ENCODE measurements around the gene ATG3.

The ATG3 gene

GRCh38 chr3:112561734-112562529 lies at the start of gene ATG3, which contains the start of gene SLC35A5:
TSS of gene ATG3 (minus strand) at chr3:112561962. CDS start at chr3:112561528, 434 bp downstream.
TSS of gene SLC35A5 (plus strand) at chr3:112562045. CDS start at chr3:112563404, 1,359 bp downstream.
- peak; percentile 87 to 99 for DNase-seq

- DNase-seq = no peak
Measured at GRCh38 chr3:112610121-112610520, 48.4 kb upstream of the ATG3 start.

- DNase-seq = no peak
Measured at GRCh38 chr3:112607863-112608262, 46.1 kb upstream of the ATG3 start.

- no peak for DNase-seq
Measured at GRCh38 chr3:112606098-112606497, 44.3 kb upstream of the ATG3 start.

- no peak for DNase-seq
Measured at GRCh38 chr3:112605285-112605684, 43.5 kb upstream of the ATG3 start.

GRCh38 chr3:112604536-112604935 lies 42.8 kb upstream of the ATG3 start:
- DNase-seq = no peak

- DNase-seq = no peak
Measured at GRCh38 chr3:112602217-112602838, 40.6 kb upstream of the ATG3 start.

GRCh38 chr3:112598731-112599130 lies 37.0 kb upstream of the ATG3 start:
- DNase-seq = no peak

- no peak for DNase-seq
Measured at GRCh38 chr3:112597945-112598344, 36.2 kb upstream of the ATG3 start.

- no peak for DNase-seq
Measured at GRCh38 chr3:112594856-112595255, 33.1 kb upstream of the ATG3 start.

GRCh38 chr3:112593258-112593657 lies 31.5 kb upstream of the ATG3 start:
- DNase-seq = no peak

GRCh38 chr3:112587336-112587735 lies 25.6 kb upstream of the ATG3 start:
- DNase-seq = no peak

- no peak for DNase-seq
Measured at GRCh38 chr3:112585782-112586181, 24.0 kb upstream of the ATG3 start.

- DNase-seq = no peak
Measured at GRCh38 chr3:112583105-112583504, 21.3 kb upstream of the ATG3 start.

GRCh38 chr3:112582244-112582874 lies 20.6 kb upstream of the ATG3 start:
- DNase-seq = no peak

GRCh38 chr3:112579697-112580096 lies 17.9 kb upstream of the ATG3 start:
- no peak for DNase-seq

- DNase-seq = no peak
Measured at GRCh38 chr3:112579232-112579631, 17.5 kb upstream of the ATG3 start.

GRCh38 chr3:112572701-112573100 lies 10.9 kb upstream of the ATG3 start:
- no peak for DNase-seq

- DNase-seq = no peak
Measured at GRCh38 chr3:112569265-112569664, 7.5 kb upstream of the ATG3 start.

- DNase-seq = no peak
Measured at GRCh38 chr3:112568642-112569041, 6.9 kb upstream of the ATG3 start.

GRCh38 chr3:112564940-112565305 lies 3.2 kb upstream of the ATG3 start:
- no peak for DNase-seq

- DNase-seq = peak; percentile 4 to 38
Measured at GRCh38 chr3:112564247-112564939, 2.6 kb upstream of the ATG3 start.

GRCh38 chr3:112561484-112561733 lies 353 bp downstream of the ATG3 start:
- DNase-seq = peak in 1 of 2 experiments; percentile 87

Data from NCI-H187 (cell line).